A673 (cell line): ENCODE data around the gene NPM3.

Source experiments
- EZH2 ChIP-seq: fragments of 200-600 bp; sonication (generic); IDR thresholded peaks from 2 replicates; pipeline ENCODE4 v1.6.1; 2017; ENCODE audit warnings: borderline replicate concordance, low read depth, mild to moderate bottlenecking, mixed read lengths, antibody characterized with exemption, low read length; ENCODE audit not compliant: poor library complexity, severe bottlenecking
- TF ChIP-seq, protein P1 (sequence below): fragments of 300-800, 200-600 bp; sonication (generic); conservative IDR thresholded peaks from 2 replicates; pipeline ENCODE4 v1.5.1; 2017; ENCODE audit warnings: low read depth, mild to moderate bottlenecking, antibody characterized with exemption, low read length, moderate library complexity, mixed read lengths

DNA sequence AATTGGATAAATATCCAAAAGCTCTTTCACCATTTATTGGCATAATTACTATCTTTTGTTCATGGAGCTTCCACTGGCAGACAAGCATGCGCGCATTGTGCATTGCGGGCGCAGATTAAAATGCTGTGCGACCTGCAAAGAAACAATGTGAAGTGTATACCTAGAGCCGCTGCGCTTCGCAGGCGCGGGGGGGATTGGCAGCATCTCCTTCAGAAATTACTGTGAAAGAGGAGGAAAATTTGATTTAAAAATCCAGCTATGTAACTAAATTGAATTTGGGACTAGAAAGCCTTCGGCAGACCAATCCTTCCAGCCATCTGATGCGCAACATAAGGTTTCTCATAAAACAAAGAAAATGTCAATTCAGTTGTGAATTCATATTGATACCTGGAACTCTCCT is 10.3 kb upstream of the NPM3 start:
- no peak for TF ChIP-seq EZH2
- TF ChIP-seq, protein P1, sequence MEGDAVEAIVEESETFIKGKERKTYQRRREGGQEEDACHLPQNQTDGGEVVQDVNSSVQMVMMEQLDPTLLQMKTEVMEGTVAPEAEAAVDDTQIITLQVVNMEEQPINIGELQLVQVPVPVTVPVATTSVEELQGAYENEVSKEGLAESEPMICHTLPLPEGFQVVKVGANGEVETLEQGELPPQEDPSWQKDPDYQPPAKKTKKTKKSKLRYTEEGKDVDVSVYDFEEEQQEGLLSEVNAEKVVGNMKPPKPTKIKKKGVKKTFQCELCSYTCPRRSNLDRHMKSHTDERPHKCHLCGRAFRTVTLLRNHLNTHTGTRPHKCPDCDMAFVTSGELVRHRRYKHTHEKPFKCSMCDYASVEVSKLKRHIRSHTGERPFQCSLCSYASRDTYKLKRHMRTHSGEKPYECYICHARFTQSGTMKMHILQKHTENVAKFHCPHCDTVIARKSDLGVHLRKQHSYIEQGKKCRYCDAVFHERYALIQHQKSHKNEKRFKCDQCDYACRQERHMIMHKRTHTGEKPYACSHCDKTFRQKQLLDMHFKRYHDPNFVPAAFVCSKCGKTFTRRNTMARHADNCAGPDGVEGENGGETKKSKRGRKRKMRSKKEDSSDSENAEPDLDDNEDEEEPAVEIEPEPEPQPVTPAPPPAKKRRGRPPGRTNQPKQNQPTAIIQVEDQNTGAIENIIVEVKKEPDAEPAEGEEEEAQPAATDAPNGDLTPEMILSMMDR = no peak
